GM12874 (cell line): ENCODE measurements around the gene SHFL.

Experiments used
- TF ChIP-seq, protein P1 (sequence below): IDR thresholded peaks from 2 replicates; pipeline ENCODE4 v1.5.1; 2011; ENCODE audit warnings: low read depth, mild to moderate bottlenecking, control low read depth, low read length, moderate library complexity; ENCODE audit not compliant: insufficient read depth

Gene SHFL

DNA sequence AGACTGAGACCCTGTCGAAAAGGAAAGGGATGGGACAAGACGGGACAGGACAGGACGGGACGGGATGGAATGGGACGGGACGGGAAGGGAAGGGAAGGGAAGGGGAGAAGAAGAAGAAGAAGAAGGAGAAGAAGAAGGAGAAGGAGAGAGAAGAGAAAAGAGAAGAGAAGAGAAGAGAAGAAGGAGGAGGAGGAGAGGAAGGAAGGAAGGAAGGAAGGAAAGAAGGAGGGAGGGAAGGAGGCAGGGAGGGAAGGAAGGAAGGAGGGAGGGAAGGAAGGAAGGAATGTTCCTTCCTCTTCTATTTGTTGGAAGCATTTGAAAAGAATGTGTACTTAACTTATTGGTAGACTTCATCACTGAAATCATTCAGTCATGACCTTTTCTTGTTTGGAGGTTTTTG is 9.6 kb upstream of the SHFL start:
- TF ChIP-seq, protein P1, sequence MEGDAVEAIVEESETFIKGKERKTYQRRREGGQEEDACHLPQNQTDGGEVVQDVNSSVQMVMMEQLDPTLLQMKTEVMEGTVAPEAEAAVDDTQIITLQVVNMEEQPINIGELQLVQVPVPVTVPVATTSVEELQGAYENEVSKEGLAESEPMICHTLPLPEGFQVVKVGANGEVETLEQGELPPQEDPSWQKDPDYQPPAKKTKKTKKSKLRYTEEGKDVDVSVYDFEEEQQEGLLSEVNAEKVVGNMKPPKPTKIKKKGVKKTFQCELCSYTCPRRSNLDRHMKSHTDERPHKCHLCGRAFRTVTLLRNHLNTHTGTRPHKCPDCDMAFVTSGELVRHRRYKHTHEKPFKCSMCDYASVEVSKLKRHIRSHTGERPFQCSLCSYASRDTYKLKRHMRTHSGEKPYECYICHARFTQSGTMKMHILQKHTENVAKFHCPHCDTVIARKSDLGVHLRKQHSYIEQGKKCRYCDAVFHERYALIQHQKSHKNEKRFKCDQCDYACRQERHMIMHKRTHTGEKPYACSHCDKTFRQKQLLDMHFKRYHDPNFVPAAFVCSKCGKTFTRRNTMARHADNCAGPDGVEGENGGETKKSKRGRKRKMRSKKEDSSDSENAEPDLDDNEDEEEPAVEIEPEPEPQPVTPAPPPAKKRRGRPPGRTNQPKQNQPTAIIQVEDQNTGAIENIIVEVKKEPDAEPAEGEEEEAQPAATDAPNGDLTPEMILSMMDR: no peak

DNA sequence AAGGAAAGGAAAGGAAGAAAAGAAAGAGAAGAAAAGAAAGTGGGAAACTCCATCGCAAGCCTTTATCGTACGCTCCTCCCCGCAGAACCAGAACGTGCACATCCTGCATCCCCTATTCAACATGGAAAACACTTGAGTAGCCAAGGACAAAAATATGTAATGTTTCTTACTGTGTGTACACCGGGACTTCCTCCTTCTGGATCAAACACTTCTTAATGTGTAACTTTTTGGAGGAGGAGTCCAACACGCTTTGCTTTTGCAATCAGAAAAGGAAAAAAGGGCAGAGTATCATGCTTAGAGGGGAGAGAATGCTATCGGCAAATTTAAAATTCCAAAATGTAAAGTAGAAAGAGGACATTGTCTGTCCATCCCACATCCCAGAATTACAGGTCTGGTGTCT is 7.8 kb upstream of the SHFL start:
- TF ChIP-seq, protein P1: no peak

DNA sequence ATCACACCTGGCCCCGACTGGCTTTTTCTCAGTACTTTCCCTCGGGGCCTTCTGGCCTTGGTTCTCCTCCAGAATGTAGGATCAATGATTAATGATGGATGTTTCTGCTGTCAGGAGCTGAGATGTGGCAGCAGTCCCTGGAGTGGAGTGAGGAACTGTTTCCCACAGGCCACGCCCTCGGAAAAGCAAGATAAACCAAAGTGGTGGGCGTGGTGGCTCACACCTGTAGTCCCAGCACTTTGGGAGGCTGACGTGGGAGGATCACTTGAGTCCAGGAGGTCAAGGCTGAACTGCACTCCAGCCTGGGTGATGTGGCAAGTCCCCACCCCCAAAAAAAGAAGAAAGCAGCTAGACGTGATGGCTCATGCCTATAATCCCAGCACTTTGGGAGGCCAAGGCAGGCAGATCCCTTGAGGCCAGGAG is 7.1 kb upstream of the SHFL start:
- TF ChIP-seq, protein P1: no peak

DNA sequence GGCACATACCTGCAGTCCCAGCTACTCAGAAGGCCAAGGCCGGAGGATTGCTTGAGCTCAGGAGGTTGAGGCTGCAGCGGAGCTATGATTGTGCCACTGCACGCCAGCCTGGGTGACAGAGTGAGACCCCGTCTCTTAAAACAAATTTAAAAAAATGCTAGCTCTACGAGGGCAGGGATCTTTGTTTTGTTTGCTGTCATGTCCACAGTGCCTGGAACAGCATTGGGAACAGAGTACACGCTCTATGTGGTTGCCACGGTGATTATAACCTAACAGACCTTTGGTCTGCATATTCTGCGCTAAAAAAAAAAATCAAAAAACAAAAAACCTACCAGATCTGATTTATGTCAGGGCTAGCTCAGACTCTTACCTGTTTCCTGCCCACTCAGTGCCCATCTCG is 2.2 kb upstream of the SHFL start:
- TF ChIP-seq, protein P1: no peak

DNA sequence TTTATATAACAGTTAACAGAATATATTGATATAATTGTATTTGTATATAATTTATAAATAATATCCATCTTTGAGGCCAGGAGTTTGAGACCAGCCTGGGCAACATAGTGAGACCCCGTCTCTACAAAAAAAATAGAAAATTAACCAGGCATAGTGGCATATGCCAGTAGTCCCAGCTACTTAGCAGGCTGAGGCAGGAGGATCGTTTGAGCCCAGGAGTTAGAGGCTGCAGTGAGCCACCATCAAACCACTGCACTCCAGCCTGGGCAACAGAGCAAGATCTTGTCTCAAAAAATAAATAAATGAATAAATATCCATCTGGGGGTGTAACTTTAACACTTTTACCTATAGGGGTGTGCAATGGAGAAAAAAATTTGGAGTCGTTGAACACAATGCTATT is 1.3 kb upstream of the SHFL start:
- TF ChIP-seq, protein P1: no peak

DNA sequence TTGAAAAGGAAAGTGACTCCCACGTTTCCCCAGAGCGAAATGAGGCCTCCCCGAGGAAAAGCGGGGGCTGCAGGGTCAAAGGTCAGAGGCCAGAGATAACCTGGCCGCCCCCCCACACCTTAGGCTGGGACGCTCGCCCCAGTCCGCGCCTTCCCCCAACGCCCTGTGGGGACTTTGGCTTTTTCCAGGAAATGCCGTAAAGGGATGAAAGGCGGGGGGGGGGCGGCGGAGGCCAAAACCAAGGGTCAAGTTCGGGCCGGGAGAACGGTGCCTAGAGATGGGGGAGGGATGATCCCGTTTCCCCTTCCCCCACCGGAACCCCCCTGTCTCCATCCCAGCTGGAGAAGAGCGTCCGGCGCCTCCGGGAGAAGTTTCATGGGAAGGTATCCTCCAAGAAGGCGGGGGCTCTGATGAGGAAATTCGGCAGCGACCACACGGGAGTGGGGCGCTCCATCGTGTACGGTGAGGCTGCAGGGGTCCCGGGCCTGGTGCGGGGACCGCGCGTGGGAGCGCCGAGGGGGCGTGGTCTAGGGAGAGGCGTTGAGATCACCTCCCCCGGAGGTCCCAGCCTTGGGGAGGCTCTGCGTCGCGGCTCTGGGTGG is 575 bp downstream of the SHFL start:
- TF ChIP-seq, protein P1: no peak

DNA sequence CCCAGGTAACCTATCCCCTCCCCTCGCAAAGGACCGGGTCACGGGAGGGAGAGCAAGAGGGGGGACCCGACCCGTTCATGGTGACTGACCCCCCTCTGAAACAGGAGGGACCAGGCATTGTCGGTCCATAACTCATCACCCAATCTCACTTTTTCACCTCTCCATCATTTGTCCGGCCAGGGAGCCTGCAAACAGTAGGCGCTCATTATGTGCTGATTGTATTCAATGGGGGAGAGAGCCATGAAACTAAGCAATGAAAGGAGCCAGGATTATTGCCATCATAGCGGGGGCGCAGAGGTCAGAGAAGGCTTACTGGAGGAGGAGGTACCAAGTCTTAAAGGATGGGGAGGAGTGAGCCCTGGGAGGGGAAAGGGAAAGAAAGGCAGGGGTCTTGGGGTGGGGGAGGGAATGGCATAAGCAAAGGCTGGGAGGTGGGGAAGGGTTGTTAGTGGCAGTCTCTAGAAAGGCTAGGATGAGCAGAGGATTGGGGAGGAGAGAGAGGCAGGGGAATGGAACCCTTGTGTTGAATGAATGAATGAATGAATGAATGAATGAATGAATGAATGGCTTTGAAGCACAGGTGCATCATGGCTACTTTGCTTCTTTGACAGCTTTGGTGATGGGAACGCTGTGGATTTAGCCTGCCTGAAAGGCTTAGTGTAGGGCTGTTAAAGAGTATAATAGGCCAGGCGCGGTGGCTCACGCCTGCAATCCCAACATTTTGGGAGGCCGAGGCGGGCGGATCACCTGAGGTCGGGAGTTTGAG is 1.4 kb downstream of the SHFL start:
- TF ChIP-seq, protein P1: no peak
